H1 (cell line): ENCODE data around the gene KLF2. TPM values are rescaled to one million over a fixed set of nuclear protein-coding genes. Genes with fewer than 3 reads are reported as not detected.

ENCODE experiments used
- BCL11A ChIP-seq, 2 experiments: IDR thresholded peaks; one replicate each; pipeline ENCODE4 v1.6.1; 2011; ENCODE audit warnings: low read depth in 2 of 2, low read length in 2 of 2, mild to moderate bottlenecking in 2 of 2
- GTF2F1 ChIP-seq: IDR thresholded peaks from 2 replicates; pipeline ENCODE4 v1.6.1; 2012; ENCODE audit warnings: low read depth, low read length, improper control_type of control experiment, borderline replicate concordance
- SIRT6 ChIP-seq: IDR thresholded peaks from one replicate; pipeline ENCODE4 v1.7.1; 2012; ENCODE audit warnings: low read length, inconsistent platforms
- TEAD4 ChIP-seq: IDR thresholded peaks from 2 replicates; pipeline ENCODE4 v1.6.1; 2012; ENCODE audit warnings: low read depth, low read length, inconsistent platforms, mixed read lengths
- polyA plus RNA-seq, 7 experiments: library from polyadenylated mRNA; depleted of rRNA in 3 of 7; stranded (reverse) in 5 of 7; unstranded in 2 of 7; fragments of >200 nt in 5 of 7; fragments of 200-250 nt in 2 of 7; gene quantifications; 1 replicate in 5 of 7; 2 replicates in 1 of 7; 4 replicates in 1 of 7; pipeline versions ENCODE4 v1.2.1 to v1.2.3, GENCODE V29; 2011 to 2013; ENCODE audit warnings: missing spikeins in 2 of 7, mixed read lengths in 2 of 7
- total RNA-seq: library from RNA; stranded (reverse); fragmentation: NEBNext Ultra II Directional; extraction: Animal tissue kit (Norgen Biotek cat#: 25700); gene quantifications from 2 replicates; pipeline ENCODE4 v1.2.1, GENCODE V29; 2021
- TF ChIP-seq, protein P1 (sequence below): IDR thresholded peaks from 2 replicates; pipeline ENCODE4 v1.6.1; 2011; ENCODE audit warnings: low read length, improper control_type of control experiment

Gene KLF2
- total and polyA plus RNA-seq, 2 of the 8 experiments (the other 6 are each of a cell fraction or from before 2014, with no cell fraction given), result 0.19 to 0.33 TPM

DNA sequence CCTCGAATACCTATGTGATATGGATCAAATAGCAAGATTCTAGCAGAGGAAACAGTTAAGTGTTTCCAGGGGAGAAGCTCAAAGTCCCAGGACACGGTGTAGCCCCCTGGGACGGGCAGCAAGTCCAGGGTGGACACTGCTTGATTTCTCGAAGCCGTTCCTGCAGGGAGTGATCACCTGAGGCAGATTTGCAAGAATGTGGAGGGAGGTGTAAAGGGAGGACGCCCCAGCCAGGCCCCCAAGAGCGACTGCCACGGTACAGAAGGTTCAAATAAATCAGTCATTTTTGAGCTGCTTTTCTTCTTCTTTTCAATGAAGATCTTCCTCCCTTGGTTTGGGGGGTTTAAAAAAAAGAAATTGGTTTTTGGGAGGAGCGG lies 41.4 kb downstream of the KLF2 start (continued):
- TF ChIP-seq SIRT6 (no peak), TEAD4 (no peak), BCL11A (IDR thresholded peaks at IDR 0.05; ENCODE audit: low read depth in 2 of 2, low read length in 2 of 2) (no peak), GTF2F1 (no peak)
- TF ChIP-seq, protein P1, sequence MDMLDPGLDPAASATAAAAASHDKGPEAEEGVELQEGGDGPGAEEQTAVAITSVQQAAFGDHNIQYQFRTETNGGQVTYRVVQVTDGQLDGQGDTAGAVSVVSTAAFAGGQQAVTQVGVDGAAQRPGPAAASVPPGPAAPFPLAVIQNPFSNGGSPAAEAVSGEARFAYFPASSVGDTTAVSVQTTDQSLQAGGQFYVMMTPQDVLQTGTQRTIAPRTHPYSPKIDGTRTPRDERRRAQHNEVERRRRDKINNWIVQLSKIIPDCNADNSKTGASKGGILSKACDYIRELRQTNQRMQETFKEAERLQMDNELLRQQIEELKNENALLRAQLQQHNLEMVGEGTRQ, result no peak
- TF ChIP-seq, all 59 proteins: peak for 0
